ENCODE results near the gene NCAPD2. TPM values are rescaled to one million over a fixed set of nuclear protein-coding genes. Genes with fewer than 3 reads are reported as not detected.
A peak's percentile ranks its signal among the peaks of the same experiment; 100 is the strongest.
"Not testable (repeated sequence)": the region's sequence is repeated elsewhere in the genome, so short reads cannot be mapped to it uniquely, and the experiment has no call there.

Gene NCAPD2
- total and polyA plus RNA-seq, 7 donors: 3.9 to 13.4 (median 10.1) TPM

- ATAC-seq (no peak), DNase-seq (no peak)
- Histone ChIP-seq H3K27me3 (ENCODE audit: insufficient read depth in 3 of 3, low read length in 2 of 3) (no peaks in the 10 kb centered on the region), H3K36me3 (ENCODE audit: insufficient read depth in 1 of 2, low read depth in 1 of 2) (peaks cover 6 to 62% of the 10 kb centered on the region in 2 donors), H3K4me1 (peaks cover 21% of the 10 kb centered on the region), H3K9me3 (no peaks in the 10 kb centered on the region), H3K27ac (peak overlapping the region; percentile 99), H3K4me3 (peak overlapping the region; percentile 89)
- no peak for TF ChIP-seq CTCF (IDR thresholded peaks at IDR 0.05)
- intact Hi-C loops (cut with DNase I): loop anchor here in 1 of 2 donors (5.0 to 10.0 kb wide), 2 partner anchors 38 to 190 kb away; partner anchors contain the start of genes GAPDH and ZNF384
- 1 to 2% (median 2%) methylated on average over 14 of the region's 14 CpGs for WGBS, 3 donors
These were observed 399 bp downstream of the NCAPD2 start for GRCh38 chr12:6494258-6494743.

GRCh38 chr12:6494968-6495367 is 1.1 kb downstream of the NCAPD2 start:
- intact Hi-C loops (cut with DNase I): loop anchor here in 1 of 2 donors (5.0 to 10.0 kb wide), 2 partner anchors 37 to 190 kb away; partner anchors contain the start of genes GAPDH and ZNF384

GRCh38 chr12:6497291-6497690 is 3.4 kb downstream of the NCAPD2 start:
- intact Hi-C loops (cut with DNase I): loop anchor here in 1 of 2 donors (10.0 kb wide), 1 partner anchor 188 kb away; the partner anchor contains the start of gene ZNF384
- peaks cover 2 to 60% of the 10 kb centered on the region in 2 donors for H3K36me3 ChIP-seq (ENCODE audit: insufficient read depth in 1 of 2, low read depth in 1 of 2)
- not testable (repeated sequence) for H3K4me3 ChIP-seq; H3K27me3 ChIP-seq (ENCODE audit: insufficient read depth in 3 of 3, low read length in 2 of 3); DNase-seq; ATAC-seq; H3K9me3 ChIP-seq; H3K27ac ChIP-seq
- WGBS, 3 donors: 80 to 88% (median 83%) methylated on average over 3 of the region's 3 CpGs
- H3K4me1 ChIP-seq: peaks cover 18% of the 10 kb centered on the region

More at GRCh38 chr12:6494968-6495367, 1.1 kb downstream of the NCAPD2 start:
- Histone ChIP-seq H3K36me3 (ENCODE audit: insufficient read depth in 1 of 2, low read depth in 1 of 2) (peaks cover 6 to 69% of the 10 kb centered on the region in 2 donors), H3K9me3 (no peaks in the 10 kb centered on the region), H3K27ac (no peak overlapping the region), H3K4me3 (peak overlapping the region; percentile 89), H3K4me1 (peaks cover 21% of the 10 kb centered on the region), H3K27me3 (ENCODE audit: insufficient read depth in 3 of 3, low read length in 2 of 3) (no peaks in the 10 kb centered on the region)
- ATAC-seq (no peak), DNase-seq (no peak)
- TF ChIP-seq CTCF (IDR thresholded peaks at IDR 0.05): no peak
- WGBS, 3 donors: 46 to 50% (median 48%) methylated on average over 1 of the region's 1 CpG

GRCh38 chr12:6500466-6500865 is 6.6 kb downstream of the NCAPD2 start:
- ATAC-seq: no peak
- WGBS, 3 donors: 89 to 94% (median 91%) methylated on average over 2 of the region's 2 CpGs
- intact Hi-C loops (cut with DNase I): no loop called here

More at GRCh38 chr12:6500466-6500865, 6.6 kb downstream of the NCAPD2 start:
- H3K27me3 ChIP-seq (ENCODE audit: insufficient read depth in 3 of 3, low read length in 2 of 3): no peaks in the 10 kb centered on the region
- H3K9me3 ChIP-seq: no peaks in the 10 kb centered on the region
- peaks cover 0 to 70% of the 10 kb centered on the region in 2 donors for H3K36me3 ChIP-seq (ENCODE audit: insufficient read depth in 1 of 2, low read depth in 1 of 2)
- no peak overlapping the region for H3K4me3 ChIP-seq
- H3K4me1 ChIP-seq: peaks cover 3% of the 10 kb centered on the region
- no peak for TF ChIP-seq CTCF (IDR thresholded peaks at IDR 0.05)
- DNase-seq: no peak
- no peak overlapping the region for H3K27ac ChIP-seq

All from psoas muscle (tissue), 8 donors.